Sigmoid colon (tissue), 4 donors: ENCODE data around the gene USP17L24.
"Not testable (repeated sequence)": the region's sequence is repeated elsewhere in the genome, so short reads cannot be mapped to it uniquely, and the experiment has no call there.

Source experiments
- CTCF ChIP-seq, 4 experiments: fragments of 450-650 bp in 3 of 4; fragments of 200-600 bp in 1 of 4; IDR thresholded peaks; one replicate each; pipeline ENCODE4 v1.5.1; 2016 to 2019; ENCODE audit warnings: antibody characterized with exemption in 4 of 4, mild to moderate bottlenecking in 3 of 4, moderate library complexity in 2 of 4
- POLR2A ChIP-seq, 2 donors: fragments of 450-650 bp; IDR thresholded peaks; one replicate each; pipeline ENCODE4 v1.6.1; 2016; ENCODE audit warnings: antibody characterized with exemption in 2 of 2, mild to moderate bottlenecking in 2 of 2, moderate library complexity in 2 of 2
- POLR2AphosphoS5 ChIP-seq, 4 donors: sonication (generic); formaldehyde crosslinking; IDR thresholded peaks; one replicate each; pipeline ENCODE4 v1.6.1; 2017; ENCODE audit warnings: antibody characterized with exemption in 4 of 4

GRCh38 chr4:9353338-9353737 is 28.4 kb downstream of the USP17L24 start, which contains the start of gene USP17L29:
- TF ChIP-seq POLR2A, CTCF, POLR2AphosphoS5 (IDR thresholded peaks at IDR 0.05): not testable (repeated sequence)
